Nephron progenitor cell (in vitro differentiated cells): ENCODE measurements around the gene MYH9.

ENCODE experiments used
- DNase-seq: peaks from one replicate; pipeline ENCODE4 v3.0.0; 2021
- H3K27ac Mint-ChIP-seq: 2 replicates; pipeline ENCODE4 v1.8.0; 2021; ENCODE audit warnings: mild to moderate bottlenecking, moderate library complexity, mixed read lengths
- H3K27me3 Mint-ChIP-seq: 2 replicates; pipeline ENCODE4 v1.8.0; 2021; ENCODE audit warnings: mild to moderate bottlenecking, low read depth, mixed read lengths; ENCODE audit not compliant: poor library complexity
- H3K36me3 Mint-ChIP-seq: 2 replicates; pipeline ENCODE4 v1.8.0; 2021; ENCODE audit warnings: low read depth, mixed read lengths
- H3K4me1 Mint-ChIP-seq: 2 replicates; pipeline ENCODE4 v1.8.0; 2021; ENCODE audit warnings: mixed read lengths
- H3K4me3 Mint-ChIP-seq: 2 replicates; pipeline ENCODE4 v1.8.0; 2021; ENCODE audit warnings: mild to moderate bottlenecking, moderate library complexity, mixed read lengths
- H3K9me3 Mint-ChIP-seq: 2 replicates; pipeline ENCODE4 v1.8.0; 2021; ENCODE audit warnings: mild to moderate bottlenecking, moderate library complexity, mixed read lengths
- TF ChIP-seq, protein P1 (sequence below): fragments of 200-600 bp; sonication (generic); IDR thresholded peaks from 2 replicates; pipeline ENCODE4 v1.5.0; 2021; ENCODE audit warnings: antibody characterized with exemption

MYH9 gene

GRCh38 chr22:36326178-36327161 is 61.3 kb downstream of the MYH9 start:
- Mint-ChIP-seq H3K9me3 (no peaks in the 10 kb centered on the region), H3K27ac (peak overlapping the region; percentile 73), H3K4me3 (no peak overlapping the region), H3K4me1 (peaks cover 74% of the 10 kb centered on the region), H3K36me3 (peaks cover 42% of the 10 kb centered on the region), H3K27me3 (peaks cover 2% of the 10 kb centered on the region)
- DNase-seq = no peak
- TF ChIP-seq, protein P1, sequence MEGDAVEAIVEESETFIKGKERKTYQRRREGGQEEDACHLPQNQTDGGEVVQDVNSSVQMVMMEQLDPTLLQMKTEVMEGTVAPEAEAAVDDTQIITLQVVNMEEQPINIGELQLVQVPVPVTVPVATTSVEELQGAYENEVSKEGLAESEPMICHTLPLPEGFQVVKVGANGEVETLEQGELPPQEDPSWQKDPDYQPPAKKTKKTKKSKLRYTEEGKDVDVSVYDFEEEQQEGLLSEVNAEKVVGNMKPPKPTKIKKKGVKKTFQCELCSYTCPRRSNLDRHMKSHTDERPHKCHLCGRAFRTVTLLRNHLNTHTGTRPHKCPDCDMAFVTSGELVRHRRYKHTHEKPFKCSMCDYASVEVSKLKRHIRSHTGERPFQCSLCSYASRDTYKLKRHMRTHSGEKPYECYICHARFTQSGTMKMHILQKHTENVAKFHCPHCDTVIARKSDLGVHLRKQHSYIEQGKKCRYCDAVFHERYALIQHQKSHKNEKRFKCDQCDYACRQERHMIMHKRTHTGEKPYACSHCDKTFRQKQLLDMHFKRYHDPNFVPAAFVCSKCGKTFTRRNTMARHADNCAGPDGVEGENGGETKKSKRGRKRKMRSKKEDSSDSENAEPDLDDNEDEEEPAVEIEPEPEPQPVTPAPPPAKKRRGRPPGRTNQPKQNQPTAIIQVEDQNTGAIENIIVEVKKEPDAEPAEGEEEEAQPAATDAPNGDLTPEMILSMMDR = no peak

GRCh38 chr22:36325154-36326031 is 62.4 kb downstream of the MYH9 start:
- Mint-ChIP-seq H3K4me3 (no peak overlapping the region), H3K27ac (peak overlapping the region; percentile 69), H3K27me3 (peaks cover 2% of the 10 kb centered on the region), H3K9me3 (no peaks in the 10 kb centered on the region), H3K4me1 (peaks cover 63% of the 10 kb centered on the region), H3K36me3 (peaks cover 48% of the 10 kb centered on the region)
- TF ChIP-seq, protein P1 = no peak
- no peak for DNase-seq

GRCh38 chr22:36324414-36324813 is 63.4 kb downstream of the MYH9 start:
- H3K36me3 Mint-ChIP-seq = peaks cover 53% of the 10 kb centered on the region
- no peak for DNase-seq
- no peaks in the 10 kb centered on the region for H3K9me3 Mint-ChIP-seq
- peak overlapping the region; percentile 69 for H3K27ac Mint-ChIP-seq
- TF ChIP-seq, protein P1 = no peak
- peaks cover 53% of the 10 kb centered on the region for H3K4me1 Mint-ChIP-seq
- H3K4me3 Mint-ChIP-seq = no peak overlapping the region
- H3K27me3 Mint-ChIP-seq = peaks cover 2% of the 10 kb centered on the region

DNA sequence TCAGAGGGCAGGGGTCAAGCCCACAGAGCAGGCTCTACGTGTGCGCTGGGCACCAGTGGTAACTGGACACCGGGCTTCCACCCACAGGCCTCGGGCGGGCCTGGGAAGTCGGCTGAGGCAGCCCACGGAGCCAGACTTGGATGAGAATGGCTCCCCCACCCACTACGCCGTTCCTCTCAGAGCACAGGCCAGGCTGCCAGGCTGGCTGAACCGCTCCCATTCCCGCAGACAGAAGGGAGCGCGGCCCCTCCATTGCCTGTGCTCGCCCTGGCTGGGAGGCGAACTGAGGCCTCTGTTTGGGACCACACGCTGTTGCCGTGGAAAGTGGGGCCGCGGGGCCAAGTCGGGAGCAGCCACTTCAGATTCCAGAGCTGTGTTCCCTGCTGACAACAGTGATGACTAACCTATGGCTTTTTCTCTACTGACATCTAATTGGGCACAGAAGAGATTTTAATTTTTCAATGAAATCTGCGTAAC is 63.9 kb downstream of the MYH9 start:
- DNase-seq = peak; percentile 43
- TF ChIP-seq, protein P1 = no peak
- Mint-ChIP-seq H3K27ac (peak overlapping the region; percentile 39), H3K4me3 (no peak overlapping the region), H3K4me1 (peaks cover 48% of the 10 kb centered on the region), H3K36me3 (peaks cover 58% of the 10 kb centered on the region), H3K9me3 (no peaks in the 10 kb centered on the region), H3K27me3 (peaks cover 2% of the 10 kb centered on the region)

GRCh38 chr22:36323182-36323854 is 64.4 kb downstream of the MYH9 start:
- peaks cover 60% of the 10 kb centered on the region for H3K36me3 Mint-ChIP-seq
- TF ChIP-seq, protein P1 = no peak
- peaks cover 2% of the 10 kb centered on the region for H3K27me3 Mint-ChIP-seq
- no peaks in the 10 kb centered on the region for H3K9me3 Mint-ChIP-seq
- no peak for DNase-seq
- peaks cover 42% of the 10 kb centered on the region for H3K4me1 Mint-ChIP-seq
- H3K27ac Mint-ChIP-seq = no peak overlapping the region
- H3K4me3 Mint-ChIP-seq = no peak overlapping the region
